Endothelial cell of umbilical vein (primary cell): ENCODE results near the gene GSE1. TPM values are rescaled to one million over a fixed set of nuclear protein-coding genes. Genes with fewer than 3 reads are reported as not detected.

Experiments used
- BruUV-seq: library from RNA; stranded (reverse); fragments of 400-500 nt; replicated peaks from 2 replicates; lab custom pipeline; 2021; lab: Mats Ljungman, UMichigan
- CTCF ChIA-PET: fragments of 300-600, 350-600 bp; sonication (Branson Sonifier 250); formaldehyde crosslinking; loops from one replicate; lab custom pipeline; 2021; ENCODE audit warnings: antibody characterized with exemption, inconsistent platforms; lab: Charles Lee
- POLR2A ChIA-PET: fragments of 300-600, 350-600 bp; sonication (Branson Sonifier 250); formaldehyde crosslinking; loops from one replicate; lab custom pipeline; 2021; ENCODE audit warnings: antibody characterized with exemption, inconsistent platforms; lab: Charles Lee
- DNase-seq: peaks from one replicate; pipeline ENCODE4 v3.0.0-alpha.2; 2011; ENCODE audit warnings: low read depth, low spot score
- FAIRE-seq: peaks from 2 replicates; lab custom pipeline; 2011; peaks lifted over from hg19 to GRCh38; lab: Jason Lieb, UNC
- H2AFZ ChIP-seq: 2 replicates; pipeline ENCODE4 v1.6.0; 2012; ENCODE audit warnings: low read depth, low read length, control low read depth, inconsistent platforms
- H3K27ac ChIP-seq: 2 replicates; pipeline ENCODE4 v1.5.1; 2011; ENCODE audit warnings: low read depth, mild to moderate bottlenecking, control low read depth, low read length, moderate library complexity; ENCODE audit not compliant: insufficient read depth
- H3K27me3 ChIP-seq, 2 experiments: 2 replicates each; pipeline versions ENCODE4 v1.6.0 to v1.6.1; 2011; ENCODE audit warnings: low read length in 2 of 2, mixed read lengths in 1 of 2; ENCODE audit not compliant: control insufficient read depth in 2 of 2, insufficient read depth in 2 of 2
- H3K36me3 ChIP-seq, 2 experiments: 2 replicates in 1 of 2; 3 replicates in 1 of 2; pipeline ENCODE4 v1.5.1; 2011; ENCODE audit warnings: low read length in 2 of 2, mild to moderate bottlenecking in 1 of 2, moderate library complexity in 1 of 2; ENCODE audit not compliant: control insufficient read depth in 2 of 2, insufficient read depth in 2 of 2; ENCODE audit errors: extremely low read depth in 1 of 2
- H3K4me1 ChIP-seq: 3 replicates; pipeline ENCODE4 v1.5.1; 2011; ENCODE audit warnings: mild to moderate bottlenecking, low read length; ENCODE audit not compliant: control insufficient read depth, insufficient read depth; ENCODE audit errors: extremely low read depth
- H3K4me2 ChIP-seq: 2 replicates; pipeline ENCODE4 v1.6.1; 2011; ENCODE audit warnings: low read length, control low read depth, mixed read lengths; ENCODE audit not compliant: insufficient read depth
- H3K4me3 ChIP-seq, 3 experiments: fragments of 200-600 bp in 1 of 3; sonication (generic), shearing (Covaris generic) in 1 of 3; replicated peaks in 1 of 3; 2 replicates each; pipeline ENCODE4 v1.5.1; 2011 to 2016; ENCODE audit warnings: control low read depth in 3 of 3, low read length in 3 of 3, mild to moderate bottlenecking in 2 of 3, inconsistent platforms in 1 of 3, low read depth in 1 of 3, moderate library complexity in 1 of 3; ENCODE audit not compliant: insufficient read depth in 1 of 3
- H3K79me2 ChIP-seq: 2 replicates; pipeline ENCODE4 v1.6.0; 2012; ENCODE audit warnings: low read length, inconsistent platforms; ENCODE audit not compliant: control insufficient read depth, insufficient read depth
- H3K9ac ChIP-seq: replicated peaks from 2 replicates; pipeline ENCODE3; 2011; ENCODE audit warnings: low read length, control low read depth; ENCODE audit not compliant: insufficient read depth; ENCODE audit errors: extremely low read depth
- H3K9me1 ChIP-seq: replicated peaks from 3 replicates; pipeline ENCODE4 v1.6.0; 2011; ENCODE audit warnings: mild to moderate bottlenecking, low read length; ENCODE audit not compliant: control insufficient read depth, insufficient read depth; ENCODE audit errors: extremely low read depth
- H3K9me3 ChIP-seq: replicated peaks from 2 replicates; pipeline ENCODE4 v1.5.1; 2012; ENCODE audit warnings: low read length, inconsistent platforms; ENCODE audit not compliant: control insufficient read depth, insufficient read depth
- H4K20me1 ChIP-seq: replicated peaks from 2 replicates; pipeline ENCODE3; 2011; ENCODE audit warnings: mild to moderate bottlenecking, low read length; ENCODE audit not compliant: control insufficient read depth, insufficient read depth; ENCODE audit errors: extremely low read depth
- MAX ChIP-seq: IDR thresholded peaks from 2 replicates; pipeline ENCODE4 v1.6.1; 2011; ENCODE audit not compliant: insufficient read depth, insufficient read length
- MYC ChIP-seq: IDR thresholded peaks from one replicate; pipeline ENCODE4 v1.6.1; 2011; ENCODE audit warnings: mild to moderate bottlenecking, low read depth, low read length
- dilution Hi-C: fragments of 300-500 bp; cut with MboI; formaldehyde crosslinking; loops from one replicate; pipeline ENCODE4 v1.15.0; 2019; ENCODE audit warnings: low sequenced_read_pairs; ENCODE audit not compliant: extremely low pct_ligation_motif_present
- intact Hi-C: fragments of 100-400 bp; cut with micrococcal nuclease; formaldehyde crosslinking; loops from one replicate; pipeline ENCODE4 v1.10.0; 2022
- polyA plus RNA-seq, 4 experiments: library from polyadenylated mRNA; depleted of rRNA in 3 of 4; stranded (reverse) in 3 of 4; unstranded in 1 of 4; fragments of >200 nt; gene quantifications; 2 replicates each; pipeline versions ENCODE4 v1.2.1 to v1.2.3, GENCODE V29; 2011 to 2012; ENCODE audit warnings: missing spikeins in 1 of 4
- total RNA-seq: library from RNA; stranded (reverse); gene quantifications from 2 replicates; pipeline ENCODE4 v1.2.3, GENCODE V29; 2021
- TF ChIP-seq, protein P1 (sequence below), 2 donors: IDR thresholded peaks; 1 replicate in 1 of 2; 2 replicates in 1 of 2; pipeline ENCODE4 v1.5.1; 2011; ENCODE audit warnings: low read length in 2 of 2, mild to moderate bottlenecking in 2 of 2, moderate library complexity in 2 of 2, control low read depth in 1 of 2, inconsistent platforms in 1 of 2, low read depth in 1 of 2; ENCODE audit not compliant: insufficient read depth in 1 of 2; ENCODE audit errors: extremely low read depth in 1 of 2

GSE1 gene
- total and polyA plus RNA-seq, 2 donors (not counting 3 experiments of a cell fraction or from before 2014, with no cell fraction given): 4.2 to 18.3 TPM

DNA sequence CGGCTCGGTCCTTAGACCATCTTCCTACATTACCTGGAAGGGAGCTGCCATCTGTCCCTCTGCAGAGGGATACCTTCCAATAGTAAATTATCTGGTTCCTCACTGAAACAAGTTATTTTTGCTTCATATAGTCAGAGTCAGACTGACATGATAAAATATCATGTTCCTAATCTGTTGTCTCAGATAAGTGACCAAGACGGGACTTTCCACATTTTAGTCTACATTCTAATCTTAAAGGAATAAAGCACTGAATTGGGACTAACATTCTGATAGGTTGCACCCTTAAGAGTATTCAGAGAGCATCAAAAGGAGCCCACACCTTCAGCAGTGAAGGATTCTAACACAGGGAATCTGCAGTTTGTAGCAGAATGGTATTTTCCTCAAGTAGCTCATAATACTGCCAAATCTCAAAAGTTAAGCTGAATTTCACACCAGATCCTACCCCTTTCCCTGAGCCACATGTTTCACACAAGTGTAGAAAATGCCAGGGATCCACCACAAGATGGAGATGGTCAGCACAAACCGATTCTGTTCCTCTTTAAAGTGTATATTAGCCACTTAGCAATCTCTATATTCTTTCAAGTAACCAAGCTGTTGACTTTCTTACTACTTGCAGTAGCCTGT, 62.2 kb downstream of the GSE1 start:
- intact Hi-C loops: loop anchor here (1.0 kb wide), 1 partner anchor 43 kb away; no protein-coding TSS in a partner anchor
- H3K27ac ChIP-seq: no peak overlapping the region
- dilution Hi-C loops: no loop called here

More for the DNA sequence above, 62.2 kb downstream of the GSE1 start:
- FAIRE-seq (peak; percentile 83), DNase-seq (peak; percentile 41)
- Histone ChIP-seq H3K79me2 (no peaks in the 10 kb centered on the region), H3K4me3 (no peak overlapping the region), H3K9ac (no peak overlapping the region), H3K4me1 (peaks cover 14% of the 10 kb centered on the region), H4K20me1 (no peaks in the 10 kb centered on the region), H3K9me3 (no peaks in the 10 kb centered on the region), H3K36me3 (peaks cover 0 to 3% of the 10 kb centered on the region in 2 experiments), H2AFZ (no peak overlapping the region), H3K27me3 (no peaks in the 10 kb centered on the region), H3K9me1 (no peaks in the 10 kb centered on the region), H3K4me2 (no peak overlapping the region)
- CTCF ChIA-PET: interaction anchor here (0.7 to 8.1 kb wide), 13 partner anchors 10 to 280 kb away, joined by 3 to 73 read pairs (median 4); partner anchors contain the start of gene GINS2
- POLR2A ChIA-PET: no interaction called here
- TF ChIP-seq MYC (no peak), MAX (peak; percentile 18)
- TF ChIP-seq, protein P1, sequence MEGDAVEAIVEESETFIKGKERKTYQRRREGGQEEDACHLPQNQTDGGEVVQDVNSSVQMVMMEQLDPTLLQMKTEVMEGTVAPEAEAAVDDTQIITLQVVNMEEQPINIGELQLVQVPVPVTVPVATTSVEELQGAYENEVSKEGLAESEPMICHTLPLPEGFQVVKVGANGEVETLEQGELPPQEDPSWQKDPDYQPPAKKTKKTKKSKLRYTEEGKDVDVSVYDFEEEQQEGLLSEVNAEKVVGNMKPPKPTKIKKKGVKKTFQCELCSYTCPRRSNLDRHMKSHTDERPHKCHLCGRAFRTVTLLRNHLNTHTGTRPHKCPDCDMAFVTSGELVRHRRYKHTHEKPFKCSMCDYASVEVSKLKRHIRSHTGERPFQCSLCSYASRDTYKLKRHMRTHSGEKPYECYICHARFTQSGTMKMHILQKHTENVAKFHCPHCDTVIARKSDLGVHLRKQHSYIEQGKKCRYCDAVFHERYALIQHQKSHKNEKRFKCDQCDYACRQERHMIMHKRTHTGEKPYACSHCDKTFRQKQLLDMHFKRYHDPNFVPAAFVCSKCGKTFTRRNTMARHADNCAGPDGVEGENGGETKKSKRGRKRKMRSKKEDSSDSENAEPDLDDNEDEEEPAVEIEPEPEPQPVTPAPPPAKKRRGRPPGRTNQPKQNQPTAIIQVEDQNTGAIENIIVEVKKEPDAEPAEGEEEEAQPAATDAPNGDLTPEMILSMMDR (IDR thresholded peaks at IDR 0.05; ENCODE audit: extremely low read depth in 1 of 2, insufficient read depth in 1 of 2, low read depth in 1 of 2, low read length in 2 of 2): peak; percentile 29 to 46
- BruUV-seq: no TSS peak
